ENCODE measurements around the gene CNTNAP5.

CNTNAP5 gene

GRCh38 chr2:124610141-124610540 is 585.1 kb downstream of the CNTNAP5 start:
- DNase-seq (ENCODE audit: low read depth in 2 of 2), result no peak

DNA sequence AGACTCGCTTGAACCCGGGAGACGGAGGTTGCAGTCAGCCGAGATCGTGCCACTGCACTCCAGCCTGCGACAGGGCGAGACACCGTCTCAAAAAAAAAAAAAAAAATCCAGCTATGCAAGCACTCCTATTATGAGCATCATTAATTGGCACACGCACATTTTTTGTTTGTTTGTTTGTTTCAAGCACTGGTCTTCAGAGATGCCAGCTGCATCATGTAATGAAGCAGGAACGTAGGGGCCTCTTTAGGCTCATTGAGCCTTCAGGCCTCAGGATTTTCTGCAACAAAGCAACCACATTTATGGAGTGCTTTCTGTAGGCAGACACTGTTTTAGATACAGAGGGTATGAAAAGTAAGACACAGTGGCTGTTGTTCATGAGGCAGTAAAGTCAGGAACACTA is 585.8 kb downstream of the CNTNAP5 start:
- no peak for DNase-seq (ENCODE audit: low read depth in 2 of 2)

DNA sequence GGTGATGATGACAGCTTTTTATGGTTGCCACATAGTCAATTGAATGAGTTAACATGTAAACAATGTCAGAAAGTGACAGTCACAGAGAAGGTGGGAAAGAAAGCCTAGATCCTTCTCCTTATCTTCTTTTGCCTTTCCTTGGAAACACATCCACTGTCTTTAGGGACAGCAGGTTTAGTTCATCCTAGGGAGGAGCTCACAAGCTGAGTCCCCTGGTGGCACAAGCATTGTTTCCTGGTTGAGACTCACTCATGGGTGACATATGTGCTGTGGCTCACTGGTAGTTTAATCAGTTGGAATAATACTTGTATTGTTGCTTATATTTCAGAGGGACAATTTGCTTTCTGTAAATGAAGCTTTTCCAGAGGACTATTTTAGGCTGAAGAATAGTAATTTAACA is 598.5 kb downstream of the CNTNAP5 start:
- no peak for DNase-seq (ENCODE audit: low read depth in 2 of 2)

DNA sequence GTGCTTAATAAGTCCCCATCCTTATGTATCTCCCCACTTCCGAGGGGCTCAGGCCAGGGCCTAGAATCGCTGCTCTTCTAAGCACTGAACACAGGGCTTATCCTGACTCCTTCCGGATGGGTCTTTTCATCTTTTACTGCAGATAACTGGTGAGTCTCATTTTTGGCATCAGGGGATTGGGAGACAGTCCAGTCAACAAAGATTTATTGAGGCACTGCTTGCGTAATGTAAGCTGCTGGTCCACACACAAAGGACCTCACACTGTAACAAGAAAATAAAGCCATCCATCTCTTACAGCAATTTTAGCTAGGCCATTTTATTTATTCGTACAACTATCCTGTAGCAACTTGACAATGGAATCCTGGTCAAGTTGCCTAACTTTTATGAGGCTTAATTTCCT is 600.5 kb downstream of the CNTNAP5 start:
- DNase-seq (ENCODE audit: low read depth in 2 of 2), result no peak

DNA sequence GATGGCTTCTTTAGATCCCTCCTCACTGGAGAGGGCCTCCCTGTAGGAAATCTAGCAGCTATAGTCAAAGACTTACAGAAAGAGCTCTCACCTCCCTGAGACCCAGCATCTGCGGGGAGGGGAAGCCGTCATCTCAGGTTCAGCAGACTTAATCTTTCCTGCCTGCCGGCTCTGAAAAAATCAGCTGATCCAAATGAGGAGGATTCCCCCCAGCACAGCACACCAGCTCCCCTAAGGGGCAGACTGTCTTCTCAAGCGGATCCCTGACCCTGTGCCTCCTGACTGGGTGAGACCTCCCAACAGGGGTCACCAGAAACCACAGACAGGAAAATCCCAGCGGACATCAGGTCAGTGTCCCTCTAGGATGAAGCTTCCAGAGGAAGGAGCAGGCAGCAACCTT is 601.9 kb downstream of the CNTNAP5 start:
- no peak for DNase-seq (ENCODE audit: low read depth in 2 of 2)

DNA sequence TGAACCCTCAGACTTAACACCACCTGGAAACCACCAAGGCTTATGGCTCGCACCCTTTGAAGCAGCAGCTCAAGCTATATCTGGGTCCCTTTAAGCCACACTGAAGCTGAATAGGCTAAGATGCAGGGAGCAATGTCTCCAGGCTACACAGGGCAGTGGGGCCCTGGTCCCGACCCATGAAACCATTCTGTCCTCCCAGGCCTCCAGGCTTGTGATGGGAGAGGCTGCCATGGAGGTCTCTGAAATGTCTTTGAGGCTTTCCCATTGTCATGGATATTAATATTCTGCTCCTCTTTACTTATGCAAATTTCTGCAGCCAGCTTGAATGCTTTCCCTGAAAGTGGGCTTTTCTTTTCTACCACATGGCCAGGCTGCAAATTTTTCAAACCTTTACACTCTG is 608.7 kb downstream of the CNTNAP5 start:
- no peak for DNase-seq (ENCODE audit: low read depth in 2 of 2)

DNA sequence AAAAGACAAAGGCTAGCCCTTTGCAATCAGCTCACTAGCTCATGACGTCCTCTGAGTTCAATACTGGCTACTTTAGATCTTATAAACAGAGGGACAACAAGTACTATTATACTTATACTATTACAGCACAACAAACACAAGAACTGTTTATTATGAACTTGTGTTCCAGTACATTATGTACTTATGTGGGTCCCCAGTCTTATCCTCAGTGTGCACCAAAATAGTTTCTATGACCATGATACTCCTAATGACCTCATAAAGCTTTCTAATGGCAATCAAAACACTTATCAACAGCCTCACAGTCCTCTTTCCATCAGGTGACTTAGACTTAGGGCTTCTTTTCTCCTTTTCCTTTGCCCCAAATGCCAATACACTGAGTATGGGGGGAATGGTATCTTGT is 614.4 kb downstream of the CNTNAP5 start:
- DNase-seq (ENCODE audit: low read depth in 2 of 2), result no peak

- DNase-seq (ENCODE audit: low read depth in 2 of 2), result no peak
These were observed 615.2 kb downstream of the CNTNAP5 start for GRCh38 chr2:124640221-124640750.

- no peak for DNase-seq (ENCODE audit: low read depth in 2 of 2)
These were observed 621.2 kb downstream of the CNTNAP5 start for GRCh38 chr2:124646166-124646815.

- DNase-seq (ENCODE audit: low read depth in 2 of 2), result no peak
These were observed 622.2 kb downstream of the CNTNAP5 start for GRCh38 chr2:124647245-124647644.

DNA sequence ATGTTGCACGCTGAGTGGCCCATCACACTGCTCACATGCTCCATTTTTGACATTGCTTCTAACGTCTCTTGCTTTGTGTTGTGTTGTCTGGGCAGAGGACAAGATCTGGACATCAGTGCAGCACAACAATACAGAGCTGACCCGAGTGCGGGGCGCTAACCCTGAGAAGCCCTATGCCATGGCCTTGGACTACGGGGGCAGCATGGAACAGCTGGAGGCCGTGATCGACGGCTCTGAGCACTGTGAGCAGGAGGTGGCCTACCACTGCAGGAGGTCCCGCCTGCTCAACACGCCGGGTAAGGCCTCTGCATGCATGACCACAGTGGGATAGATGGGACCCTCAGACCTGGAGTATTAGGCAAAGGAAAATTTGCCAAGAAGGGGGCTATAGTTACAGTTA is 622.6 kb downstream of the CNTNAP5 start:
- DNase-seq (ENCODE audit: low read depth in 2 of 2), result no peak

DNA sequence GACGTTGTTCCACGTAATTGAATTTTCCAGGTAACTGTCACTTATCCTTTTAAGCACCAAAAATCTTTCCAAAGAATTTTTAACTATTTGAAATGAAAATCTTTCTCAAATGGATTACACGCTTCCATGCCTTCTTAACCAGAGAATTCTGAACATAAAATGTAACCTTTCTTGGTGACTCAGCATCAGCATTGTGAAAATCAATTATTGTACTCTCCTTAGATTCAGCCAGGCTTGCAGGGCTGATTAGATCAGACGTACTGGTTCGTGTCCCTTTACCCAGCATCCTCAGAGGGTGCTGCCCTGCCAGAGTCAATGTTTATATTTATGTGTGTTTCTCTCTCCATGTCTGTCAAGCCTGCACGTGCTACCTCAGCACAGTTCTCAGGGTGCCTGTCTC is 623.9 kb downstream of the CNTNAP5 start:
- no peak for DNase-seq (ENCODE audit: low read depth in 2 of 2)

DNA sequence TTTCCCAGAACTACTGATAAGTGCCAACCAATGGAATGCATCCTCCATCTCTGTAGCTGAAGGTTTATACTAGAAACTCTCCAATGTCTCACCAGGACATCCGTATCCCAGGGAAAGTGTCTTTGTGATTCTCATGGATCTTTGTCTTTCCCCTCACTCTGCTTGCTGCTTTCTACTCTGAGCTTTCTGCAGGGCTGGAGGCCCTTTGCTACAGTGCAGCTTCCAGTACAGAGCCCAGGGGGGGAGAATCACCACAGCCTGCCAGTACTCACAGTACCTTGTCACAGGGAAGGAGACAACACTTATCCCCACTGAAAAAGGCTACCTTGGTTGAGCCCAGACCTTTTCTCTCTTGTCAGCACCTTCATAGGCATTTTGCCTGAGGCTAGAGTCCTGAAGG is 627.0 kb downstream of the CNTNAP5 start:
- no peak for DNase-seq (ENCODE audit: low read depth in 2 of 2)

GRCh38 chr2:124658373-124658772 is 633.3 kb downstream of the CNTNAP5 start:
- DNase-seq (ENCODE audit: low read depth in 2 of 2), result no peak

DNA sequence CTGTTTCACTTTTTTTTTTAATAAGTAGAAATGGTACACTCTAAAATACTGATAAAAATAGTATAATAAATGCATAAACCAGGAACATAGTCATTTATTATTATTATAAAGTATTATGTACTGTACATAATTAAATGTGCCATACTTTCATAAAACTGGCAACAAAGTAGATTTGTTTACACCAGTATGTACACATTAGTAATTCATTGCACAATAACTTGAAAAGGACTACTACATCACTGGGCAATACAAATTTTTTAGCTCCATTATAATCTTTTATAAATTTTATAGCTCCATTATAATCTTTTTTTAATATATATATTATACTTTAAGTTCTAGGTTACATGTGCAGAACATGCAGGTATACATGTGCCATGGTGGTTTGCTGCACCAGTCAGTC is 636.5 kb downstream of the CNTNAP5 start:
- DNase-seq (ENCODE audit: low read depth in 2 of 2), result no peak

- DNase-seq (ENCODE audit: low read depth in 2 of 2), result no peak
These were observed 638.0 kb downstream of the CNTNAP5 start for GRCh38 chr2:124662946-124663644.

DNA sequence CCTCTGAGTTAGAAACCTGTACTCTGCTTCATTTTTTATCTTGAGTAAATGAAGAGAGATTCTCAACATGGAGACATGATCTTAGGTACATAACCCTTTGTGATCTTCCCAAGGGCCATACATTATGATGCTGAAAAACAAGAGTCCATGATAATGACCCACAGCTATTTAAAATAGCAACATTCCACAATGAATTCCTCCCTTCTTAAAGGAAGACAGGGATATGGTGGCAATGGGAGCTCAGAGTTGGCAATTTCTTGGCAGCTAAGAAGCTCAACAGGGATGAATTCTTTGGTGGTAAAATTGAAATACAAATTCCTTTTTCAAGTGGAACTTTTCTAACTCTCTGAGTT is 638.5 kb downstream of the CNTNAP5 start:
- no peak for DNase-seq (ENCODE audit: low read depth in 2 of 2)

GRCh38 chr2:124664363-124664762 is 639.3 kb downstream of the CNTNAP5 start:
- DNase-seq (ENCODE audit: low read depth in 2 of 2), result no peak

- no peak for DNase-seq (ENCODE audit: low read depth in 2 of 2)
These were observed 641.9 kb downstream of the CNTNAP5 start for GRCh38 chr2:124666976-124667375.

DNA sequence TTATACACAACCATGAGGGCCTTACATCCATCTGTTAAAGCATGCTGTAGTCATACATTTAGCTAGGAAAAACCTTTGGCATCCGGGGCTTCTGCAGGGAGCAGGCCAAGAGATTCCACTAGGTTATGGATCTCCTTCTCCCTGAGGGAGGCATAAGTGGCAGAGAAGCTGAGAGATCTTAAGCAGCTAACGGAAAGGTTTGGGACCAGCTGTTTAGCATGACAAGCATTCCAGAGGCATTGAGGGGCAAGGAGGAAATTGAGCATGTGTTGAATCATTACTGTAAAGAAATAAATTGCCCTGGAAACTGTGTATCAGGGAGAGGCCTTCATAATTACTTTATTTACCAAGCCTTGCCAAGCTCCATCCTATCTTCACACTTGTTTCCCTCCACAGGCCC is 643.1 kb downstream of the CNTNAP5 start:
- DNase-seq (ENCODE audit: low read depth in 2 of 2), result no peak

GRCh38 chr2:124670187-124670586 is 645.1 kb downstream of the CNTNAP5 start:
- no peak for DNase-seq (ENCODE audit: low read depth in 2 of 2)

- no peak for DNase-seq (ENCODE audit: low read depth in 2 of 2)
These were observed 653.0 kb downstream of the CNTNAP5 start for GRCh38 chr2:124678043-124678442.

Measured in stimulated activated CD8-positive, alpha-beta memory T cell treated with anti-CD3 and anti-CD28 coated beads, Interleukin-15, amount 100 ng/mL, for 48 hours (primary cell).